KMS-11 (cell line): ENCODE results near the gene IL1RAPL1.

Experiments
- H2AFZ ChIP-seq: fragments of 200-600 bp; sonication (generic); 2 replicates; pipeline ENCODE4 v1.6.1; 2016; ENCODE audit warnings: antibody characterized with exemption, mixed run types, low read depth
- H3K27ac ChIP-seq: fragments of 200-600 bp; sonication (generic); 2 replicates; pipeline ENCODE4 v1.6.1; 2016; ENCODE audit warnings: mild to moderate bottlenecking, mixed run types
- H3K27me3 ChIP-seq: fragments of 200-600 bp; sonication (generic); 2 replicates; pipeline ENCODE4 v1.6.1; 2017; ENCODE audit warnings: mild to moderate bottlenecking, low read depth, mixed run types, moderate library complexity; ENCODE audit not compliant: insufficient read depth
- H3K36me3 ChIP-seq: fragments of 200-600 bp; sonication (generic); 2 replicates; pipeline ENCODE4 v1.6.1; 2017; ENCODE audit warnings: mild to moderate bottlenecking, mixed run types; ENCODE audit not compliant: insufficient read depth
- H3K4me1 ChIP-seq: fragments of 200-600 bp; sonication (generic); 2 replicates; pipeline ENCODE4 v1.6.1; 2016; ENCODE audit warnings: mild to moderate bottlenecking, low read depth, mixed run types; ENCODE audit not compliant: poor library complexity, severe bottlenecking
- H3K4me2 ChIP-seq: fragments of 200-600 bp; sonication (generic); 2 replicates; pipeline ENCODE4 v1.7.0; 2016; ENCODE audit warnings: mild to moderate bottlenecking, mixed run types
- H3K4me3 ChIP-seq: fragments of 200-600 bp; sonication (generic); IDR thresholded peaks from 2 replicates; pipeline ENCODE4 v1.6.1; 2017; ENCODE audit warnings: low read depth, low read length, mixed read lengths; ENCODE audit not compliant: insufficient read depth
- H3K79me2 ChIP-seq: fragments of 200-600 bp; sonication (generic); 2 replicates; pipeline ENCODE4 v1.6.1; 2016; ENCODE audit warnings: low read depth, mixed run types; ENCODE audit not compliant: insufficient read depth
- H3K9ac ChIP-seq: fragments of 200-600 bp; sonication (generic); 2 replicates; pipeline ENCODE4 v1.6.1; 2016; ENCODE audit warnings: mild to moderate bottlenecking, mixed run types
- H4K20me1 ChIP-seq: fragments of 200-600 bp; sonication (generic); 2 replicates; pipeline ENCODE4 v1.6.1; 2016; ENCODE audit warnings: mild to moderate bottlenecking, mixed run types; ENCODE audit not compliant: insufficient read depth
- TF ChIP-seq, protein P1 (sequence below): fragments of 200-600 bp; sonication (generic); conservative IDR thresholded peaks from 2 replicates; pipeline ENCODE4 v1.6.1; 2017; ENCODE audit warnings: low read depth, mild to moderate bottlenecking, antibody characterized with exemption, low read length, moderate library complexity, mixed read lengths

The IL1RAPL1 gene

DNA sequence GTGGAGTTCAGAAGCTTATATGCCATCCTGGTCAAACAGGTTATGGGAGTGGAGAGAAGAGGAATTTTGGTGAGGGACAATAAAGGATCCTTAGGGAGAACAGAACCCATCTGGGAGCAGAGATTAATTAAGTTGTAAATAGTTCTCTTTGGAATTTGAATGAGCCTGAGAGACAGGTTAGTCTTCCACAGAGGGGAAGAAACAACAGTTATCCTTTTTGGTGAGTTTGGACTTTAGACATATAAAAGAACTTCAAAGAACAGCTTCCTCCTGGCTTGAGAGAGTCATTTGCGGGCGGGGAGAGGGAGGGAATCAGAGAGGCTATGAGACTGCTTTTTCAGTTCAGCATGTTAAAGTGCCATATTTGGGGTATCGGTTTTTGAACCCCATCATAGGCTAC is 834.8 kb downstream of the IL1RAPL1 start:
- H2AFZ ChIP-seq, result no peak overlapping the region
- no peak overlapping the region for H3K9ac ChIP-seq
- H4K20me1 ChIP-seq, result no peaks in the 10 kb centered on the region
- no peak overlapping the region for H3K27ac ChIP-seq
- no peaks in the 10 kb centered on the region for H3K79me2 ChIP-seq
- no peak overlapping the region for H3K4me3 ChIP-seq
- no peaks in the 10 kb centered on the region for H3K27me3 ChIP-seq
- no peaks in the 10 kb centered on the region for H3K4me1 ChIP-seq
- TF ChIP-seq, protein P1, sequence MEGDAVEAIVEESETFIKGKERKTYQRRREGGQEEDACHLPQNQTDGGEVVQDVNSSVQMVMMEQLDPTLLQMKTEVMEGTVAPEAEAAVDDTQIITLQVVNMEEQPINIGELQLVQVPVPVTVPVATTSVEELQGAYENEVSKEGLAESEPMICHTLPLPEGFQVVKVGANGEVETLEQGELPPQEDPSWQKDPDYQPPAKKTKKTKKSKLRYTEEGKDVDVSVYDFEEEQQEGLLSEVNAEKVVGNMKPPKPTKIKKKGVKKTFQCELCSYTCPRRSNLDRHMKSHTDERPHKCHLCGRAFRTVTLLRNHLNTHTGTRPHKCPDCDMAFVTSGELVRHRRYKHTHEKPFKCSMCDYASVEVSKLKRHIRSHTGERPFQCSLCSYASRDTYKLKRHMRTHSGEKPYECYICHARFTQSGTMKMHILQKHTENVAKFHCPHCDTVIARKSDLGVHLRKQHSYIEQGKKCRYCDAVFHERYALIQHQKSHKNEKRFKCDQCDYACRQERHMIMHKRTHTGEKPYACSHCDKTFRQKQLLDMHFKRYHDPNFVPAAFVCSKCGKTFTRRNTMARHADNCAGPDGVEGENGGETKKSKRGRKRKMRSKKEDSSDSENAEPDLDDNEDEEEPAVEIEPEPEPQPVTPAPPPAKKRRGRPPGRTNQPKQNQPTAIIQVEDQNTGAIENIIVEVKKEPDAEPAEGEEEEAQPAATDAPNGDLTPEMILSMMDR, result no peak
- H3K4me2 ChIP-seq, result no peak overlapping the region
- no peaks in the 10 kb centered on the region for H3K36me3 ChIP-seq

- Histone ChIP-seq H2AFZ (no peak overlapping the region), H3K36me3 (no peaks in the 10 kb centered on the region), H4K20me1 (no peaks in the 10 kb centered on the region), H3K4me1 (no peaks in the 10 kb centered on the region), H3K79me2 (no peaks in the 10 kb centered on the region), H3K4me3 (no peak overlapping the region), H3K9ac (no peak overlapping the region), H3K27ac (no peak overlapping the region), H3K27me3 (no peaks in the 10 kb centered on the region), H3K4me2 (no peak overlapping the region)
- TF ChIP-seq, protein P1, result no peak
Observed at GRCh38 chrX:29431895-29432294, 844.6 kb downstream of the IL1RAPL1 start.

- H3K79me2 ChIP-seq, result no peaks in the 10 kb centered on the region
- no peak overlapping the region for H3K4me3 ChIP-seq
- H3K4me1 ChIP-seq, result no peaks in the 10 kb centered on the region
- H3K27ac ChIP-seq, result no peak overlapping the region
- no peaks in the 10 kb centered on the region for H3K36me3 ChIP-seq
- no peak overlapping the region for H2AFZ ChIP-seq
- H3K9ac ChIP-seq, result no peak overlapping the region
- TF ChIP-seq, protein P1, result no peak
- H3K27me3 ChIP-seq, result no peaks in the 10 kb centered on the region
- H3K4me2 ChIP-seq, result no peak overlapping the region
- H4K20me1 ChIP-seq, result no peaks in the 10 kb centered on the region
Observed at GRCh38 chrX:29432534-29432933, 845.3 kb downstream of the IL1RAPL1 start.

- Histone ChIP-seq H3K4me1 (no peaks in the 10 kb centered on the region), H3K36me3 (no peaks in the 10 kb centered on the region), H3K4me2 (no peak overlapping the region), H3K4me3 (no peak overlapping the region), H3K9ac (no peak overlapping the region), H2AFZ (no peak overlapping the region), H4K20me1 (no peaks in the 10 kb centered on the region), H3K27ac (no peak overlapping the region), H3K27me3 (no peaks in the 10 kb centered on the region), H3K79me2 (no peaks in the 10 kb centered on the region)
- TF ChIP-seq, protein P1, result no peak
Observed at GRCh38 chrX:29434939-29435338, 847.7 kb downstream of the IL1RAPL1 start.
